ENCODE measurements around the gene KLHDC9. TPM values are rescaled to one million over a fixed set of nuclear protein-coding genes. Genes with fewer than 3 reads are reported as not detected.

KLHDC9 gene
- polyA plus RNA-seq, 1 experiment, result 5.8 TPM

DNA sequence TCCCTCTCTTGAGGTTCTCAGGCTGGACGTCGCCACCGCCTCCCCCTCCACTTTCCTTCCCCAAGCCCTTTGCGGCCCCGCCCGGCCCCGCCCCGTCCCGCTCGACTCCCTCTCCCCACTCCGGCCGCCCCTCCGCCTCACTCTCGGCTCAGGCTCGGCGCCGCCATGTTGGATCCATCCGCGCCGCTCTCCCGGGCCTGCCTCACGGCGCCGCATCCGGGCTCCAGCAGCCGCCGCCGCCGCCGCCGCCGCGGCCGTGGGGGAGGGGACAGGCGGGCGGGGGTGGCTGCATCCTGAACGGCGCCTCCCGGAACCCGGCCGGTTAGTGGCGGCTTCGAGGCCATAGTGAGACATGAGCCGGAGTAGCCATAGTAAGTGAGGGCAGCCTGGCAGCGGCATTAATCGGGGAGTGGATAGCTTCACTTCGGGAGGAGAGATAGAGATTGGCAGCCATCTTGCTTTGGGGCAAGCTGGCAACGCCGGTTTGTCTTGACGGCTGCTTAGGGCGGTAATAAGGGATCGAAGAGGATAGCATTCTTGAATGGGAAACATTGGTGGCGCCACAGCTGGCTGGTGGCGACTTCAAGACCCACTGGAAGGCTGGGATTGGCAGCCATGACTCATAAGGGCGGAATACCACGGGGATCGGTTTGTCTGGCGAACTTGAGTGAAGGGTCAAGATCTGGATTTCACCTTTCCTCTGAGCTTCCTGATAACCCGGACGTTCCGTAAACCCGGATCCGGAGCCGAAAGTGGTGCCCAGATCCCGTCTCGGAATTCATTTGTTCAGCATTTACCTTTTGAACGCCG, 34.5 kb downstream of the KLHDC9 start, which contains the start of gene DEDD:
DEDD (minus strand) TSS at position 258 of the 810 bp plus-strand sequence. CDS start 8,205 bp downstream, outside the sequence.
- TF ChIP-seq, protein P1, sequence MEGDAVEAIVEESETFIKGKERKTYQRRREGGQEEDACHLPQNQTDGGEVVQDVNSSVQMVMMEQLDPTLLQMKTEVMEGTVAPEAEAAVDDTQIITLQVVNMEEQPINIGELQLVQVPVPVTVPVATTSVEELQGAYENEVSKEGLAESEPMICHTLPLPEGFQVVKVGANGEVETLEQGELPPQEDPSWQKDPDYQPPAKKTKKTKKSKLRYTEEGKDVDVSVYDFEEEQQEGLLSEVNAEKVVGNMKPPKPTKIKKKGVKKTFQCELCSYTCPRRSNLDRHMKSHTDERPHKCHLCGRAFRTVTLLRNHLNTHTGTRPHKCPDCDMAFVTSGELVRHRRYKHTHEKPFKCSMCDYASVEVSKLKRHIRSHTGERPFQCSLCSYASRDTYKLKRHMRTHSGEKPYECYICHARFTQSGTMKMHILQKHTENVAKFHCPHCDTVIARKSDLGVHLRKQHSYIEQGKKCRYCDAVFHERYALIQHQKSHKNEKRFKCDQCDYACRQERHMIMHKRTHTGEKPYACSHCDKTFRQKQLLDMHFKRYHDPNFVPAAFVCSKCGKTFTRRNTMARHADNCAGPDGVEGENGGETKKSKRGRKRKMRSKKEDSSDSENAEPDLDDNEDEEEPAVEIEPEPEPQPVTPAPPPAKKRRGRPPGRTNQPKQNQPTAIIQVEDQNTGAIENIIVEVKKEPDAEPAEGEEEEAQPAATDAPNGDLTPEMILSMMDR (IDR thresholded peaks at IDR 0.05; ENCODE audit: insufficient read depth, low read depth, low read length), result 0 out of 2 replicates have a peak, but pooled peaks have one; percentile 6
- peaks cover 7% of the 10 kb centered on the region for H3K36me3 ChIP-seq (ENCODE audit: control insufficient read depth, insufficient read depth, low read length)
- DNase-seq (ENCODE audit: low read depth), result peak; percentile 88
- ChIA-PET CTCF (interaction anchor here (0.9 to 4.4 kb wide), 8 partner anchors 9 to 1334 kb away, joined by 3 to 25 read pairs (median 3); partner anchors contain the start of genes KLHDC9, PPOX and USF1), POLR2A (interaction anchor here (0.8 to 1.1 kb wide), 3 partner anchors 15 to 69 kb away, joined by 3 to 6 read pairs (median 4); partner anchors contain the start of genes NDUFS2, NIT1, PFDN2 and UFC1)
- no peaks in the 10 kb centered on the region for H3K27me3 ChIP-seq (ENCODE audit: control insufficient read depth, insufficient read depth, low read length)
- peak within 1 kb of the TSS; percentile 97 for H3K4me3 ChIP-seq (ENCODE audit: low read depth, low read length)

DNA sequence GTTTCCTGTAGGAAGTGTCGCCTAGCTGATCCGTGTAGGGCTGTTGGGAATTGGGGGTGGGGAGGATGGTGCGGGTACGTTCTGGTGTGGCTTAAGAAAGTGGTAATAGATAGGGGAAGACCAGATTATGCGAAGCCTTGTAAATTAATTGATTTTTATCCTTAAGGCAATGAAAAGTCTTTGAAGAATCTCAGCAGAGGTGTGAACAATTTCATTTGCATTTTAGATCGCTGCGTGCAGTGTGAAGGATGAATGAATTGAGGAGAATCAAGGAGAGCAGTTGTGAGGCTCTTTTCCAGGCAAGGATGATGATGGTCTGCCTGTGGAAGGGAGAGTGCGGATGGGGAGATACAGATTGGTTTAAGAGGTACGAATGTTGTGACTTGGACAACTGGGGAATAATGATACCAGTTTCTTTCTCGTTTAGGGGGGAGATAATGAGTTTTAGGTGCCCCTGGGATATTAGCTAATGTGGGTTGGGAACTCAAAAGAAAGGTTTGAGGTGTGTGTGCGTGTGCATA, 35.1 kb downstream of the KLHDC9 start:
- H3K4me3 ChIP-seq (ENCODE audit: low read depth, low read length), result peak overlapping the region; percentile 97
- H3K36me3 ChIP-seq (ENCODE audit: control insufficient read depth, insufficient read depth, low read length), result peaks cover 4% of the 10 kb centered on the region; the same call in 1 of the 2 replicates
- H3K27me3 ChIP-seq (ENCODE audit: control insufficient read depth, insufficient read depth, low read length), result no peaks in the 10 kb centered on the region
- ChIA-PET CTCF (interaction anchor here (0.9 to 4.4 kb wide), 8 partner anchors 8 to 1334 kb away, joined by 3 to 25 read pairs (median 3); partner anchors contain the start of genes KLHDC9, PPOX and USF1), POLR2A (interaction anchor here (0.8 to 1.1 kb wide), 3 partner anchors 15 to 69 kb away, joined by 3 to 6 read pairs (median 4); partner anchors contain the start of genes NDUFS2, NIT1, PFDN2 and UFC1)
- TF ChIP-seq, protein P1 (IDR thresholded peaks at IDR 0.05; ENCODE audit: insufficient read depth, low read depth, low read length), result no peak
- DNase-seq (ENCODE audit: low read depth), result no peak

DNA sequence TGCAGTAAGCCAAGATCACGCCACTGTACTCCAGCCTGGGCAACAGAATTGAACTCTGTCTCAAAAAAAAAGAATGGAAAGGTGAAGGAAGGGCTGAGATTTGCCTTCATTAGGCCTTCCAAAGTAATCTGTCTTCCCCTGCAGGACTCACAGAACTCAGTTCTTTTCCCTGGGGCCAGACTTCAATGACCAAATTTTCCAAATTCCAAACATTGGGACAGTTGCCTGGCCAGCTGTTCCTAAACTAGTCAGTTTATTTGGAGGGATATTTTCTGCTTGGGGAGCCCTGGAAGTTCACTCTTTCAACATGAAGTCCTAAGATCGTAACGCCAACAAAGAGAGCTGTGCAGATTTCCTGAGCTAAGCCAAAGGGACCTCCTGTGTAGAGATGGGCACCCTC, 39.7 kb downstream of the KLHDC9 start:
- no peak for DNase-seq (ENCODE audit: low read depth)
- CTCF ChIA-PET, result interaction anchor here (0.7 to 3.8 kb wide), 10 partner anchors 16 to 147 kb away, joined by 3 to 36 read pairs (median 4); partner anchors contain the start of gene KLHDC9
- H3K36me3 ChIP-seq (ENCODE audit: control insufficient read depth, insufficient read depth, low read length), result no peaks in the 10 kb centered on the region
- H3K4me3 ChIP-seq (ENCODE audit: low read depth, low read length), result no peak overlapping the region
- POLR2A ChIA-PET, result interaction anchor here (0.6 kb wide), 1 partner anchor 124 kb away, joined by 3 read pairs; no protein-coding TSS in a partner anchor
- TF ChIP-seq, protein P1 (IDR thresholded peaks at IDR 0.05; ENCODE audit: insufficient read depth, low read depth, low read length), result no peak
- no peaks in the 10 kb centered on the region for H3K27me3 ChIP-seq (ENCODE audit: control insufficient read depth, insufficient read depth, low read length)

DNA sequence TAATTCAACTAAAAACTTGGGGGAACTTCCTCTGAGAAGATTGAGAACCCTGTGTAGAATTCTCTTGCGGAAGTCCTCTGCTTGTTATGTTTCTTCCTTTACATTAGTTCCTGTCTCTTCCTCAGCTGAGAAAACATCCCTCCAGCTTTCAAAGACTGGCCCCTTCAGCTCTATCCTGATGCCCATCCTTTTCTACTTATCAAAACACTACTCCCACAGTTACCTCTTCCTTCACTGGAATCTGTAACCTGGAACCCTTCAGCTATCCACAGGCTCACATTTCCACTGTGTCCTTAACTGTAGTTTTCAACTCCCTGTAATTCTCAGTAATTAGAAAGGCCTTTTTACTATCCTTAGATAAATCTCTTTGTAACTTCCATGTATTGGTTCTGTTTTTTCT, 40.3 kb downstream of the KLHDC9 start:
- no peak for DNase-seq (ENCODE audit: low read depth)
- POLR2A ChIA-PET, result interaction anchor here (0.6 kb wide), 1 partner anchor 125 kb away, joined by 3 read pairs; no protein-coding TSS in a partner anchor
- H3K36me3 ChIP-seq (ENCODE audit: control insufficient read depth, insufficient read depth, low read length), result no peaks in the 10 kb centered on the region
- no peaks in the 10 kb centered on the region for H3K27me3 ChIP-seq (ENCODE audit: control insufficient read depth, insufficient read depth, low read length)
- H3K4me3 ChIP-seq (ENCODE audit: low read depth, low read length), result no peak overlapping the region
- CTCF ChIA-PET, result interaction anchor here (0.7 to 3.8 kb wide), 12 partner anchors 11 to 148 kb away, joined by 3 to 36 read pairs (median 4); partner anchors contain the start of gene KLHDC9
- TF ChIP-seq, protein P1 (IDR thresholded peaks at IDR 0.05; ENCODE audit: insufficient read depth, low read depth, low read length), result no peak
